ENCODE data around the gene RICTOR. TPM values are rescaled to one million over a fixed set of nuclear protein-coding genes. Genes with fewer than 3 reads are reported as not detected.

Gene RICTOR
- total and polyA plus RNA-seq, 7 experiments from 2014 or later: 16.2 to 96.2 (median 65.0) TPM

DNA sequence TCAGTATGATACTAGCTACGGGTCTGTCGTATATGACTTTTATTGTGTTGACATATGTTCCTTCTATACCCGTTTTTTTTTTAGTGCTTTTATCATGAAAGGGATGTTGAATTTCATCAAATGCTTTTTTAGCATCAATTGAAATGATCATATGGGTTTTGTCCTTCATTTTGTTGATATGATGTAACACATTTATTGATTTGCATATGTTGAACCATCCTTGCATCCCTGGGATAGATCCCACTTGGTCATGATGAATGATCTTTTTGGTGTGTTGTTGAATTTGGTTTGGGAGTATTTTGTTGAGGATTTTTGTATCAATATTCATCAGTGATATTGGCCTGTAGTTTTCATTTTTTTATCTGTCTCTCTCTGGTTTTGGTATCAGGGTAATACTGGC is 177.4 kb downstream of the RICTOR start:
- intact Hi-C loops (cut with micrococcal nuclease): no loop called here
- peaks cover 14 to 33% (median 22%) of the 10 kb centered on the region in 5 donors for H3K27me3 Mint-ChIP-seq
- no peak overlapping the region for H3K4me3 ChIP-seq (ENCODE audit: low read length)
- H3K9me3 ChIP-seq (ENCODE audit: control insufficient read depth in 2 of 3, low read length in 3 of 3): peaks cover 0 to 4% (median 0%) of the 10 kb centered on the region in 3 experiments
- H3K27ac ChIP-seq (ENCODE audit: low read depth, low read length): no peak overlapping the region
- peaks cover 4 to 48% (median 18%) of the 10 kb centered on the region in 11 donors for H3K9me3 Mint-ChIP-seq
- H3K36me3 ChIP-seq (ENCODE audit: control insufficient read depth in 2 of 3, insufficient read depth in 3 of 3, low read length in 3 of 3): no peaks in the 10 kb centered on the region
- no peaks in the 10 kb centered on the region for H3K4me1 ChIP-seq (ENCODE audit: control insufficient read depth in 2 of 2, insufficient read depth in 2 of 2, low read length in 2 of 2)
- no peak overlapping the region for H3K27ac Mint-ChIP-seq
- ATAC-seq (no peak), DNase-seq (no peak)
- POLR2A ChIA-PET: no interaction called here
- H3K4me1 Mint-ChIP-seq: no peaks in the 10 kb centered on the region
- CTCF ChIA-PET: no interaction called here
- no peaks in the 10 kb centered on the region for H3K27me3 ChIP-seq (ENCODE audit: control insufficient read depth in 2 of 2, insufficient read depth in 2 of 2, low read length in 2 of 2)
- no peak overlapping the region for H3K4me3 Mint-ChIP-seq
- no peaks in the 10 kb centered on the region for H3K36me3 Mint-ChIP-seq

- POLR2A ChIA-PET: no interaction called here
- intact Hi-C loops (cut with micrococcal nuclease): no loop called here
These were observed 181.8 kb downstream of the RICTOR start for GRCh38 chr5:38892363-38892762.

GRCh38 chr5:38891563-38891962 is 182.6 kb downstream of the RICTOR start:
- DNase-seq: no peak
- Histone ChIP-seq H3K27me3 (ENCODE audit: control insufficient read depth in 2 of 2, insufficient read depth in 2 of 2, low read length in 2 of 2) (no peaks in the 10 kb centered on the region), H3K4me1 (ENCODE audit: control insufficient read depth in 2 of 2, insufficient read depth in 2 of 2, low read length in 2 of 2) (no peaks in the 10 kb centered on the region), H3K27ac (ENCODE audit: low read depth, low read length) (no peak overlapping the region), H3K36me3 (ENCODE audit: control insufficient read depth in 2 of 3, insufficient read depth in 3 of 3, low read length in 3 of 3) (no peaks in the 10 kb centered on the region), H3K4me3 (ENCODE audit: low read length) (no peak overlapping the region), H3K9me3 (ENCODE audit: control insufficient read depth in 2 of 3, low read length in 3 of 3) (peaks cover 0 to 4% (median 0%) of the 10 kb centered on the region in 3 experiments)
- ATAC-seq: no peak
- Mint-ChIP-seq H3K4me3 (no peak overlapping the region), H3K27me3 (peaks cover 21 to 35% (median 30%) of the 10 kb centered on the region in 5 donors), H3K36me3 (no peaks in the 10 kb centered on the region), H3K9me3 (peaks cover 0 to 44% (median 15%) of the 10 kb centered on the region in 11 donors), H3K27ac (no peak overlapping the region), H3K4me1 (peaks cover 0 to 2% (median 0%) of the 10 kb centered on the region in 7 donors)
- ChIA-PET CTCF (no interaction called here), POLR2A (no interaction called here)
- intact Hi-C loops (cut with micrococcal nuclease): no loop called here

More at GRCh38 chr5:38892363-38892762, 181.8 kb downstream of the RICTOR start:
- Histone ChIP-seq H3K36me3 (ENCODE audit: control insufficient read depth in 2 of 3, insufficient read depth in 3 of 3, low read length in 3 of 3) (no peaks in the 10 kb centered on the region), H3K9me3 (ENCODE audit: control insufficient read depth in 2 of 3, low read length in 3 of 3) (peaks cover 0 to 4% (median 0%) of the 10 kb centered on the region in 3 experiments), H3K27me3 (ENCODE audit: control insufficient read depth in 2 of 2, insufficient read depth in 2 of 2, low read length in 2 of 2) (no peaks in the 10 kb centered on the region), H3K4me3 (ENCODE audit: low read length) (no peak overlapping the region), H3K4me1 (ENCODE audit: control insufficient read depth in 2 of 2, insufficient read depth in 2 of 2, low read length in 2 of 2) (no peaks in the 10 kb centered on the region), H3K27ac (ENCODE audit: low read depth, low read length) (no peak overlapping the region)
- H3K27me3 Mint-ChIP-seq: peaks cover 19 to 40% (median 32%) of the 10 kb centered on the region in 5 donors
- DNase-seq (no peak), ATAC-seq (no peak)
- H3K9me3 Mint-ChIP-seq: peaks cover 3 to 52% (median 15%) of the 10 kb centered on the region in 11 donors
- no peak overlapping the region for H3K4me3 Mint-ChIP-seq
- no peaks in the 10 kb centered on the region for H3K36me3 Mint-ChIP-seq
- no peak overlapping the region for H3K27ac Mint-ChIP-seq
- CTCF ChIA-PET: no interaction called here
- peaks cover 0 to 2% (median 0%) of the 10 kb centered on the region in 7 donors for H3K4me1 Mint-ChIP-seq

DNA sequence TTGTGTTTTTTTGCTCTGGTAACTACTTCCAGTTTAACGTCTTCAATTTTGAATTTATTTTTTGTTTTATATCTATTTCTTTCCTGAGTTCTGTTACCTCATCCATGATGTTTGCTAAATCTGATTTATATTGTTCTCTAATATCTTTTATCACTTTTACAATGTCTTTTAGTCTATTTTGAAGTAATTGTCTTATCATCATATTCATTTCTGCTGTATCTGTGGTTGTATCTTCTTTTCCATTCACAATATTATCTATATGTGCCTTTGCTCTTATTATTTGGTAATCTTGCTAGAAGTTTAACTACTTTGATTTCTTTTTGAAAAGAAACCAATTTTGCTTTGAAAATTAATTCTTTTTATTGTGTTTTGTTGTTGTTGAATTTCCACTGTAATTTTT is 184.8 kb downstream of the RICTOR start:
- intact Hi-C loops (cut with micrococcal nuclease): no loop called here
- Histone ChIP-seq H3K27me3 (ENCODE audit: control insufficient read depth in 2 of 2, insufficient read depth in 2 of 2, low read length in 2 of 2) (no peaks in the 10 kb centered on the region), H3K4me3 (ENCODE audit: low read length) (no peak overlapping the region), H3K4me1 (ENCODE audit: control insufficient read depth in 2 of 2, insufficient read depth in 2 of 2, low read length in 2 of 2) (no peaks in the 10 kb centered on the region), H3K9me3 (ENCODE audit: control insufficient read depth in 2 of 3, low read length in 3 of 3) (peaks cover 0 to 4% (median 0%) of the 10 kb centered on the region in 3 experiments), H3K27ac (ENCODE audit: low read depth, low read length) (no peak overlapping the region), H3K36me3 (ENCODE audit: control insufficient read depth in 2 of 3, insufficient read depth in 3 of 3, low read length in 3 of 3) (no peaks in the 10 kb centered on the region)
- no peaks in the 10 kb centered on the region for H3K36me3 Mint-ChIP-seq
- DNase-seq (no peak), ATAC-seq (no peak)
- peaks cover 0 to 2% (median 0%) of the 10 kb centered on the region in 7 donors for H3K4me1 Mint-ChIP-seq
- H3K4me3 Mint-ChIP-seq: no peak overlapping the region
- POLR2A ChIA-PET: no interaction called here
- peaks cover 0 to 23% (median 11%) of the 10 kb centered on the region in 11 donors for H3K9me3 Mint-ChIP-seq
- no peak overlapping the region for H3K27ac Mint-ChIP-seq
- CTCF ChIA-PET: no interaction called here
- peaks cover 23 to 42% (median 32%) of the 10 kb centered on the region in 5 donors for H3K27me3 Mint-ChIP-seq

- Histone ChIP-seq H3K27ac (ENCODE audit: low read depth, low read length) (no peak overlapping the region), H3K36me3 (ENCODE audit: control insufficient read depth in 2 of 3, insufficient read depth in 3 of 3, low read length in 3 of 3) (no peaks in the 10 kb centered on the region), H3K4me3 (ENCODE audit: low read length) (no peak overlapping the region), H3K9me3 (ENCODE audit: control insufficient read depth in 2 of 3, low read length in 3 of 3) (peaks cover 0 to 4% (median 0%) of the 10 kb centered on the region in 3 experiments), H3K27me3 (ENCODE audit: control insufficient read depth in 2 of 2, insufficient read depth in 2 of 2, low read length in 2 of 2) (no peaks in the 10 kb centered on the region), H3K4me1 (ENCODE audit: control insufficient read depth in 2 of 2, insufficient read depth in 2 of 2, low read length in 2 of 2) (no peaks in the 10 kb centered on the region)
- H3K4me1 Mint-ChIP-seq: peaks cover 0 to 3% (median 0%) of the 10 kb centered on the region in 7 donors
- no peak for DNase-seq
- H3K27me3 Mint-ChIP-seq: peaks cover 23 to 42% (median 32%) of the 10 kb centered on the region in 5 donors
- no peak overlapping the region for H3K4me3 Mint-ChIP-seq
- no peaks in the 10 kb centered on the region for H3K36me3 Mint-ChIP-seq
- ChIA-PET CTCF (no interaction called here), POLR2A (no interaction called here)
- no peak overlapping the region for H3K27ac Mint-ChIP-seq
- intact Hi-C loops (cut with micrococcal nuclease): no loop called here
- peaks cover 0 to 11% (median under 1%) of the 10 kb centered on the region in 11 donors for H3K9me3 Mint-ChIP-seq
- no peak for ATAC-seq
These were observed 186.2 kb downstream of the RICTOR start for GRCh38 chr5:38888041-38888440.

Other genes starting within 250 kb of the RICTOR start
- not detected for gene OSMR, start 228.4 kb downstream of the RICTOR start, total RNA-seq
- gene OSMR, start 228.4 kb downstream of the RICTOR start, polyA plus RNA-seq: under 1 TPM; 0.20 to 0.37 TPM
- 100 to 1,000 TPM; 310 to 701 (median 497) TPM for gene FYB1, start 145.2 kb upstream of the RICTOR start, total RNA-seq
- gene FYB1, start 145.2 kb upstream of the RICTOR start, polyA plus RNA-seq: 100 to 1,000 TPM; 342 to 488 TPM

Measured in naive thymus-derived CD4-positive, alpha-beta T cell (primary cell).